ENCODE results near the gene ELMOD3. TPM values are rescaled to one million over a fixed set of nuclear protein-coding genes. Genes with fewer than 3 reads are reported as not detected.

ELMOD3 gene
- total and polyA plus RNA-seq, 9 of the 15 experiments (the other 6 are each of a cell fraction or from before 2014, with no cell fraction given): 2.7 to 18.7 (median 11.6) TPM

DNA sequence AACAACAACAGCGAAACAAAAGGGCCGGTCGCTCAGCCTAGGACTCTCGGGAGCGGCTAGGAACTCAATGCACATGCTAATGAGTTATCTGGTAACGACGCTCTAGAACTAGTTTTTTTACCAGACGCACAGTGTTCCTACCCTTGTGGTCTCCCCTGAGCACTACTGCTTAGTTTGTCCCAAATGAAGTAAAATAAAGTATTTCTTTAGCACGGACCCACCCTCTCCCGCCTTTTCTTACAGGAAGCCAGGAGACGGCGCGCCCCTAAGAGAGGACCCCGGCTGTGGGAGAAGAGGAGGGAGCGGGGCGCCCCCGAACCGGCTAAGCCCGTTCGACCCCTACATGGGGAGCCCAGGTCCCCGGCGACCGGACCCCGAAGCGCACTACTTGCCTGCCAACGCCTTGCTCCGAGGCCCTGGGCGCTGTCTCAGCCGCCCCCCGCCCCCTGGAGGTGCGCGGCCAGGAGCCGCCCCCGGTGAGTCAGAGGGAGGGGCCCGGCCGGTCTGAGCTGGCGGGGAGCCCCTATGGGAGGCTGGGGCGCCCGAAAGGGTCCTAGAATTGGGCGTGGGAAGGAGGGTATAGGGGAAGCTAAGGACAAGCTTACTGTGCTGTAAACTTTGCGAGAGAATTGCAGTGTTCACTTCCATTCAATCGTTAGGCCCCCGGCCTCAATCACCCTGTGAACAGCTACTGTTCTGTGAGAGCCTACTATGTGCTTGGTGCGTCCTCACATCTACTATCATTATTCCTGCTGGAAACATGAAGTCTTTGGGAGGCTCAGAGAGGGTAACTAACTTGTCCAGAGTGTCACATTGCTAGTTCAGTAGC, 59.2 kb downstream of the ELMOD3 start (continued):
- TF ChIP-seq, protein P1, sequence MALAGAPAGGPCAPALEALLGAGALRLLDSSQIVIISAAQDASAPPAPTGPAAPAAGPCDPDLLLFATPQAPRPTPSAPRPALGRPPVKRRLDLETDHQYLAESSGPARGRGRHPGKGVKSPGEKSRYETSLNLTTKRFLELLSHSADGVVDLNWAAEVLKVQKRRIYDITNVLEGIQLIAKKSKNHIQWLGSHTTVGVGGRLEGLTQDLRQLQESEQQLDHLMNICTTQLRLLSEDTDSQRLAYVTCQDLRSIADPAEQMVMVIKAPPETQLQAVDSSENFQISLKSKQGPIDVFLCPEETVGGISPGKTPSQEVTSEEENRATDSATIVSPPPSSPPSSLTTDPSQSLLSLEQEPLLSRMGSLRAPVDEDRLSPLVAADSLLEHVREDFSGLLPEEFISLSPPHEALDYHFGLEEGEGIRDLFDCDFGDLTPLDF (CRISPR knock-in tag; IDR thresholded peaks at IDR 0.05): no peak
- TF ChIP-seq, protein P2, sequence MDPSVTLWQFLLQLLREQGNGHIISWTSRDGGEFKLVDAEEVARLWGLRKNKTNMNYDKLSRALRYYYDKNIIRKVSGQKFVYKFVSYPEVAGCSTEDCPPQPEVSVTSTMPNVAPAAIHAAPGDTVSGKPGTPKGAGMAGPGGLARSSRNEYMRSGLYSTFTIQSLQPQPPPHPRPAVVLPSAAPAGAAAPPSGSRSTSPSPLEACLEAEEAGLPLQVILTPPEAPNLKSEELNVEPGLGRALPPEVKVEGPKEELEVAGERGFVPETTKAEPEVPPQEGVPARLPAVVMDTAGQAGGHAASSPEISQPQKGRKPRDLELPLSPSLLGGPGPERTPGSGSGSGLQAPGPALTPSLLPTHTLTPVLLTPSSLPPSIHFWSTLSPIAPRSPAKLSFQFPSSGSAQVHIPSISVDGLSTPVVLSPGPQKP (CRISPR knock-in tag; IDR thresholded peaks at IDR 0.05): no peak
- TF ChIP-seq, protein P3, sequence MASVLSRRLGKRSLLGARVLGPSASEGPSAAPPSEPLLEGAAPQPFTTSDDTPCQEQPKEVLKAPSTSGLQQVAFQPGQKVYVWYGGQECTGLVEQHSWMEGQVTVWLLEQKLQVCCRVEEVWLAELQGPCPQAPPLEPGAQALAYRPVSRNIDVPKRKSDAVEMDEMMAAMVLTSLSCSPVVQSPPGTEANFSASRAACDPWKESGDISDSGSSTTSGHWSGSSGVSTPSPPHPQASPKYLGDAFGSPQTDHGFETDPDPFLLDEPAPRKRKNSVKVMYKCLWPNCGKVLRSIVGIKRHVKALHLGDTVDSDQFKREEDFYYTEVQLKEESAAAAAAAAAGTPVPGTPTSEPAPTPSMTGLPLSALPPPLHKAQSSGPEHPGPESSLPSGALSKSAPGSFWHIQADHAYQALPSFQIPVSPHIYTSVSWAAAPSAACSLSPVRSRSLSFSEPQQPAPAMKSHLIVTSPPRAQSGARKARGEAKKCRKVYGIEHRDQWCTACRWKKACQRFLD (CRISPR knock-in tag; IDR thresholded peaks at IDR 0.05): no peak
- 0 out of 2 replicates have a peak, but pooled peaks have one; percentile 11 for TF ChIP-seq LCOR (CRISPR knock-in tag; IDR thresholded peaks at IDR 0.05)
- peak; percentile 54 for TF ChIP-seq CXXC5 (CRISPR knock-in tag; IDR thresholded peaks at IDR 0.05)
- TF ChIP-seq POLR2B (IDR thresholded peaks at IDR 0.05; ENCODE audit: low read depth, partially characterized antibody): peak; percentile 24
- peak; percentile 69 for TF ChIP-seq DPF2 (IDR thresholded peaks at IDR 0.05)
- no peak for TF ChIP-seq MYC (IDR thresholded peaks at IDR 0.05; ENCODE audit: low read depth, low read length)
- no peak for TF ChIP-seq MYC (CRISPR knock-in tag; IDR thresholded peaks at IDR 0.05; ENCODE audit: borderline replicate concordance, low read depth)
- TF ChIP-seq HMG20B (CRISPR knock-in tag; IDR thresholded peaks at IDR 0.05): no peak
- TF ChIP-seq SMARCA4 (IDR thresholded peaks at IDR 0.05): 0 out of 2 replicates have a peak, but pooled peaks have one; percentile 12
- TF ChIP-seq ETS2 (tag; IDR thresholded peaks at IDR 0.05; ENCODE audit: borderline replicate concordance, poor library complexity, severe bottlenecking): no peak
- no peak for TF ChIP-seq TBP (optimal IDR thresholded peaks at IDR 0.05; ENCODE audit: low read depth, low read length)
- no peak for TF ChIP-seq ZNF408 (CRISPR knock-in tag; IDR thresholded peaks at IDR 0.05; ENCODE audit: low read depth)
- TF ChIP-seq, protein P4, sequence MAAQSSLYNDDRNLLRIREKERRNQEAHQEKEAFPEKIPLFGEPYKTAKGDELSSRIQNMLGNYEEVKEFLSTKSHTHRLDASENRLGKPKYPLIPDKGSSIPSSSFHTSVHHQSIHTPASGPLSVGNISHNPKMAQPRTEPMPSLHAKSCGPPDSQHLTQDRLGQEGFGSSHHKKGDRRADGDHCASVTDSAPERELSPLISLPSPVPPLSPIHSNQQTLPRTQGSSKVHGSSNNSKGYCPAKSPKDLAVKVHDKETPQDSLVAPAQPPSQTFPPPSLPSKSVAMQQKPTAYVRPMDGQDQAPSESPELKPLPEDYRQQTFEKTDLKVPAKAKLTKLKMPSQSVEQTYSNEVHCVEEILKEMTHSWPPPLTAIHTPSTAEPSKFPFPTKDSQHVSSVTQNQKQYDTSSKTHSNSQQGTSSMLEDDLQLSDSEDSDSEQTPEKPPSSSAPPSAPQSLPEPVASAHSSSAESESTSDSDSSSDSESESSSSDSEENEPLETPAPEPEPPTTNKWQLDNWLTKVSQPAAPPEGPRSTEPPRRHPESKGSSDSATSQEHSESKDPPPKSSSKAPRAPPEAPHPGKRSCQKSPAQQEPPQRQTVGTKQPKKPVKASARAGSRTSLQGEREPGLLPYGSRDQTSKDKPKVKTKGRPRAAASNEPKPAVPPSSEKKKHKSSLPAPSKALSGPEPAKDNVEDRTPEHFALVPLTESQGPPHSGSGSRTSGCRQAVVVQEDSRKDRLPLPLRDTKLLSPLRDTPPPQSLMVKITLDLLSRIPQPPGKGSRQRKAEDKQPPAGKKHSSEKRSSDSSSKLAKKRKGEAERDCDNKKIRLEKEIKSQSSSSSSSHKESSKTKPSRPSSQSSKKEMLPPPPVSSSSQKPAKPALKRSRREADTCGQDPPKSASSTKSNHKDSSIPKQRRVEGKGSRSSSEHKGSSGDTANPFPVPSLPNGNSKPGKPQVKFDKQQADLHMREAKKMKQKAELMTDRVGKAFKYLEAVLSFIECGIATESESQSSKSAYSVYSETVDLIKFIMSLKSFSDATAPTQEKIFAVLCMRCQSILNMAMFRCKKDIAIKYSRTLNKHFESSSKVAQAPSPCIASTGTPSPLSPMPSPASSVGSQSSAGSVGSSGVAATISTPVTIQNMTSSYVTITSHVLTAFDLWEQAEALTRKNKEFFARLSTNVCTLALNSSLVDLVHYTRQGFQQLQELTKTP (IDR thresholded peaks at IDR 0.05; ENCODE audit: low read depth in 1 of 2, partially characterized antibody in 2 of 2): no peak
- 0 out of 2 replicates have a peak, but pooled peaks have one; percentile 10 for TF ChIP-seq NFIC (IDR thresholded peaks at IDR 0.05)
- TF ChIP-seq RBBP5 (IDR thresholded peaks at IDR 0.05; ENCODE audit: borderline replicate concordance, insufficient read depth, low read length, poor library complexity, severe bottlenecking): peak; percentile 11
- TF ChIP-seq FOSL1 (tag; conservative IDR thresholded peaks at IDR 0.05): peak; percentile 93
- no peak for TF ChIP-seq RBM34 (IDR thresholded peaks at IDR 0.05; ENCODE audit: borderline replicate concordance, insufficient read depth, low read length)
- TF ChIP-seq ZNF143 (CRISPR knock-in tag; IDR thresholded peaks at IDR 0.05): no peak

Measured in K562 (cell line).